ENCODE data around the gene WDFY1.
A peak's percentile ranks its signal among the peaks of the same experiment; 100 is the strongest.

Gene WDFY1

GRCh38 chr2:223835701-223836532, 109.2 kb downstream of the WDFY1 start:
- peak; percentile 83 for DNase-seq (ENCODE audit: low spot score)
- TF ChIP-seq CTCF (IDR thresholded peaks at IDR 0.05; ENCODE audit: extremely low read depth, missing control alignments), result no peak

- no peak for DNase-seq (ENCODE audit: low spot score)
- TF ChIP-seq CTCF (IDR thresholded peaks at IDR 0.05; ENCODE audit: extremely low read depth, missing control alignments), result no peak
Measured at GRCh38 chr2:223834431-223834830, 110.7 kb downstream of the WDFY1 start.

GRCh38 chr2:223832241-223832903, 112.8 kb downstream of the WDFY1 start:
- TF ChIP-seq CTCF (IDR thresholded peaks at IDR 0.05; ENCODE audit: extremely low read depth, missing control alignments), result no peak
- no peak for DNase-seq (ENCODE audit: low spot score)

GRCh38 chr2:223829128-223829527, 116.0 kb downstream of the WDFY1 start:
- no peak for DNase-seq (ENCODE audit: low spot score)
- no peak for TF ChIP-seq CTCF (IDR thresholded peaks at IDR 0.05; ENCODE audit: extremely low read depth, missing control alignments)

- TF ChIP-seq CTCF (IDR thresholded peaks at IDR 0.05; ENCODE audit: extremely low read depth, missing control alignments), result no peak
- DNase-seq (ENCODE audit: low spot score), result no peak
Measured at GRCh38 chr2:223828314-223828713, 116.8 kb downstream of the WDFY1 start.

GRCh38 chr2:223826995-223827394, 118.1 kb downstream of the WDFY1 start:
- DNase-seq (ENCODE audit: low spot score), result no peak
- no peak for TF ChIP-seq CTCF (IDR thresholded peaks at IDR 0.05; ENCODE audit: extremely low read depth, missing control alignments)

Measured in GM20000 (cell line).